GM13977 (cell line): ENCODE results near the gene OTUD5.
"Not testable (repeated sequence)": the region's sequence is repeated elsewhere in the genome, so short reads cannot be mapped to it uniquely, and the experiment has no call there.

ENCODE experiments used
- DNase-seq: peaks from one replicate; pipeline ENCODE4 v3.0.0; 2012; ENCODE audit warnings: low spot score
- in situ Hi-C: fragments of 300-500 bp; cut with MboI; formaldehyde crosslinking; loops from one replicate; pipeline ENCODE4 v1.12.0; 2022; ENCODE audit warnings: low sequenced_read_pairs, low pct_unique_long_range_greater_than_20kb, mixed read lengths, inconsistent platforms; ENCODE audit not compliant: unreplicated experiment
- TF ChIP-seq, protein P1 (sequence below): IDR thresholded peaks from 2 replicates; pipeline ENCODE4 v1.5.1; 2012; ENCODE audit warnings: mild to moderate bottlenecking, control low read depth; ENCODE audit not compliant: insufficient read depth; ENCODE audit errors: extremely low read depth, missing control alignments

OTUD5 gene

DNA sequence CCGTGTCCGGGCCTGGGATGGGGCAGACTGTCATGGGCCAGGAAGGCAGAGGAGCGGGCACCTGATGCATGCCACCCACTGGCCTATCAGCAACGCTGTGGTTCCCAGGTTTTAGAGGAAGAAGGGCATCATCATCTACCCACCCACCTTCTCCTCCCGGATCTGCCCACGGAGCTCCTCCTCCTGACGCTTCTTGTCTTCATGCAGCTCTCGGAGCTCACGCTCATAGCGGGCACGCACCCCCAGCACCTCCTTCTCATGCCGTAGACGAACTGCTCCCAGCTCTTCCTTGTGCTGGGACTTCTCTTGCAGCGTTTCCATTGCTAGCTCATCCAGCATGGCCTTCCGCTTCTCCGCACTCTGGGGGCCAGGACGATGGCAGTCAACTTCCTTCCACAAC is 25.7 kb upstream of the OTUD5 start:
- in situ Hi-C loops, result no loop called here
- no peak for DNase-seq
- TF ChIP-seq, protein P1, sequence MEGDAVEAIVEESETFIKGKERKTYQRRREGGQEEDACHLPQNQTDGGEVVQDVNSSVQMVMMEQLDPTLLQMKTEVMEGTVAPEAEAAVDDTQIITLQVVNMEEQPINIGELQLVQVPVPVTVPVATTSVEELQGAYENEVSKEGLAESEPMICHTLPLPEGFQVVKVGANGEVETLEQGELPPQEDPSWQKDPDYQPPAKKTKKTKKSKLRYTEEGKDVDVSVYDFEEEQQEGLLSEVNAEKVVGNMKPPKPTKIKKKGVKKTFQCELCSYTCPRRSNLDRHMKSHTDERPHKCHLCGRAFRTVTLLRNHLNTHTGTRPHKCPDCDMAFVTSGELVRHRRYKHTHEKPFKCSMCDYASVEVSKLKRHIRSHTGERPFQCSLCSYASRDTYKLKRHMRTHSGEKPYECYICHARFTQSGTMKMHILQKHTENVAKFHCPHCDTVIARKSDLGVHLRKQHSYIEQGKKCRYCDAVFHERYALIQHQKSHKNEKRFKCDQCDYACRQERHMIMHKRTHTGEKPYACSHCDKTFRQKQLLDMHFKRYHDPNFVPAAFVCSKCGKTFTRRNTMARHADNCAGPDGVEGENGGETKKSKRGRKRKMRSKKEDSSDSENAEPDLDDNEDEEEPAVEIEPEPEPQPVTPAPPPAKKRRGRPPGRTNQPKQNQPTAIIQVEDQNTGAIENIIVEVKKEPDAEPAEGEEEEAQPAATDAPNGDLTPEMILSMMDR, result no peak

DNA sequence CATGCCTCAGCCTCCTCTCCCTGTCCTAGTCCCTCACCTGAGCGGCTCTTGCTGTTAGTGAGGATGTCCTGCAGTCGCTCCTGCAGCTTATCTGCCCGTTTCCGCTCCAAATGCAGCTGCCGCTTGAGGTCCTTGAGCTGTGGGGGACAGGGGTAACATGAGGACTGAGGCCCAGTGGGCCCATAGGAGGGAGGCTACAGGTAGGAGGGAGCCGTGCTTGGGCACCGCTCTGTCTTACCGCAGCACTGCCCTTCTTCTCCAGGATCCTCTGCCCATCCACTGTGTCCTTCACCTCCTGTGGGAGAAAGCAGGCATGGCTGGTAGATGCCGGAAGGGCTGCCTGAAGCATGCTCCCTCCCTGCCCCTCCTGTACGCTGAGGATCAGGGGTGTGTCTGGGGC is 23.8 kb upstream of the OTUD5 start:
- DNase-seq, result no peak
- in situ Hi-C loops, result no loop called here
- TF ChIP-seq, protein P1, result no peak

DNA sequence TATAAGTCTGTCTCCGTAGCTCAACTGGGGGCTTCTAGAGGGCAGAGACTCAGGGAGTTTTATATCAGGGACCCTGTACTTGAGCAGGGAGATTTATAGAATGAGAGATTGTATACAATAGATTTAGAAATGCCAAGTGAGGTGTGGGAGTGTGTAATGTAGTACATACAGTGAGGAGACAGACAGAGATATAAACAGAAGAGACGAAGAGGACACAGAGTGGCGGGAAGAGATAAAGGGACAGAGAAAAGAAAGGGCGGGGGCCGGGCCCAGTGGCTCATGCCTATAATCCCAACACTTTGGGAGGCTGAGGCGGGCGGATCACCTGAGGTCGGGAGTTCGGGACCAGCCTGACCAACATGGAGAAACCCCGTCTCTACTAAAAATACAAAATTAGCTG is 22.9 kb upstream of the OTUD5 start:
- in situ Hi-C loops, DNase-seq: not testable (repeated sequence)

DNA sequence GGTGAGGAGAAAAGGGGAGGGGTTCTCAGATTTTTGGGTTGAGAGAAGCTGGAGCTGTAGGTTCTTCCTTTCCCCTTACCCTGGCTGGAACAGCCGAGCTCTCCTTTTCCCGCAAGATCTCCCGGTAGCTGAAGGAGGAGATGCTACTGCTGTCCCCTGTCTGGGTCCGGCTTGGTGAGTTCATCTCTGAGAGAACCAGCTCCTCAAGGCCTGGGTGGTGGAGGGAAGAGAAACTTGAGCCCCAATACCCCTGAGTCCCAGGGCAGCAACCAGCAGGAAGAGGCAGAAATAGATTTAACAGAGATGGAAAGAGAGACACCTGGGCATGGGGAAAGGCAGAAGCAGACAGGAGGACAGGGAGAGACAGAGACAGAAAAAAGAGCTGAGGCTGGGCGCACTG is 20.8 kb upstream of the OTUD5 start:
- in situ Hi-C loops, result no loop called here
- TF ChIP-seq, protein P1, result no peak
- DNase-seq, result no peak

DNA sequence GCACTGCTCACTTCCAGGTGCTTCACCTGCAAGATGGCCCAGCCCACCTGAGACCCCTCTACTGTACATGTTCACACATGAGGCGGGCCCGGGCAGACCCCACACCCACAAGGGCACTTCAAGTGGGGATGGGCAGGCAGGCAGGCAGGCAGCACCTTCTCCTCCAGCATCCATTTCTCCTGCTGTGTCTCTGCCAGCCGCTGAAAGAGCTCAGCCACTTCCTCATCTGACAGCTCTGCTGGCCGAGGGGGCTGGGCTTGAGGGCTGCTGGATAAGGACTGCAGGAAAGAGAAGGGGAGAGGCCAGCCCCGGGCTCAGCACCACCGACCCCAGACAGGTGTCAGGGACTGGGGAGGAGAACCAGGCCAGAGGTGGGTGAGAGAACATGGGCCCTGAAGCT is 18.7 kb upstream of the OTUD5 start:
- DNase-seq, result no peak
- in situ Hi-C loops, result no loop called here
- TF ChIP-seq, protein P1, result no peak

DNA sequence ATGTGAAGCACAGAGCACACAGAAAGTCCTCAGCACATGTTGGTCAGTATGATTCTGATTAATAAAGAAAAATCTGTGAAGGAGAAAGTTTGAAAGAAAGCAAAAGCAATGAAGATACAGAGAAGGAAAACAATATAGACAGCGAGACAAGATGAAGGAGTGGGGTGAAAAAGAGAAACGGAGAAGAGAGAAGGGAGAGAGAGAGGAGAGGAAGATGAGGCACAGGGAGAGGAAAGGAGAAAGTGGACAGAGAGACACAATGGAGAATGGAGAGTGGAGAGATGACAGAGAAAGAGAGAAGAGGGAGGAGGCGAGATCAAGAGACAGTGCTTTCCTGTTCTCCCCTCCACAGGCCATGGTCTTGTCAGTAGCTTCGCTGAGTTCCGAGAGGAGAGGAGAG is 18.1 kb upstream of the OTUD5 start:
- no peak for DNase-seq
- TF ChIP-seq, protein P1, result no peak
- in situ Hi-C loops, result no loop called here

DNA sequence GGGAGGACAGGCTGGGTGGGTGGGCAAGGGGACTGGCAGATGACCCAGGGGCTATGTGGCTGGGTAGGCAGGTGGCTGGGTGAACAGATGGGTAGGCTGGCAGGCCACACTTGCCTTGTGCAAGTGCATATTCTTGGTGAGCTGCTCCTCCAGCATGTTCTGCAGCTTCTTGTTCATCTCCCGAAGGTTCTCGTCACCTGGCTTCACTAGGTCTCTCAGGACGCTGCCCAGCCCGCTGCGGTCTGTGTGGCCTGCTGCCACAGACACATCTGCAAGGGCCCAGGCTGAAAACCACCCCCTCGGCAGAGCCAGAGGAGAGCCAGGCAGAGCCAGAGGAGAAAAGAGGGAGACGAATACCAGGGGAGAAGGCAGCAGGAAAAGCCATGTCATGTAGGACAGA is 17.6 kb upstream of the OTUD5 start:
- no peak for DNase-seq
- in situ Hi-C loops, result no loop called here
- TF ChIP-seq, protein P1, result no peak

DNA sequence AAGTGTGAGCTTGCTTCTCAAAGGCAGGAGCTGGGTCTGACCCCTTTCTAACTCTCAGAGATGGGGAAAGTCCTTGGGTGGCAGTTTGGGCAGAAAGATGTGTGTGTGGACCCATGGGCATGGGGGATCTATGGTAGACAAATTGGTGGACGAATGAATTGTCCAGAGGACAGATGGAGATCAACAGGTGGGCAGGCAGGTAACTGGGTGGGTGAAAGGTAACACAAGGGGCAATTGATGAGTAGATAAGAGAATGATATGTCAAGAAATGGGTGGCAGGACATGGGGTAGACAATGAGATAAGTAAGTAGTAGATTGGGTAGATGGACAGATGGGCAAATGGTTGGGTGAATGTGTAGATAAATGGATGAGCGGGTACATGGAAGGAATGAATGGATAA is 17.2 kb upstream of the OTUD5 start:
- DNase-seq, result no peak
- in situ Hi-C loops, result no loop called here
- TF ChIP-seq, protein P1, result no peak
